GM20000 (cell line): ENCODE data around the gene FMNL3.
"Not testable (repeated sequence)": the region's sequence is repeated elsewhere in the genome, so short reads cannot be mapped to it uniquely, and the experiment has no call there.

ENCODE experiments used
- DNase-seq: peaks from one replicate; pipeline ENCODE4 v3.0.0; 2012; ENCODE audit warnings: low spot score
- CTCF ChIP-seq: IDR thresholded peaks from 2 replicates; pipeline ENCODE4 v1.5.1; 2012; ENCODE audit warnings: mild to moderate bottlenecking, control low read depth; ENCODE audit errors: extremely low read depth, missing control alignments

Gene FMNL3

DNA sequence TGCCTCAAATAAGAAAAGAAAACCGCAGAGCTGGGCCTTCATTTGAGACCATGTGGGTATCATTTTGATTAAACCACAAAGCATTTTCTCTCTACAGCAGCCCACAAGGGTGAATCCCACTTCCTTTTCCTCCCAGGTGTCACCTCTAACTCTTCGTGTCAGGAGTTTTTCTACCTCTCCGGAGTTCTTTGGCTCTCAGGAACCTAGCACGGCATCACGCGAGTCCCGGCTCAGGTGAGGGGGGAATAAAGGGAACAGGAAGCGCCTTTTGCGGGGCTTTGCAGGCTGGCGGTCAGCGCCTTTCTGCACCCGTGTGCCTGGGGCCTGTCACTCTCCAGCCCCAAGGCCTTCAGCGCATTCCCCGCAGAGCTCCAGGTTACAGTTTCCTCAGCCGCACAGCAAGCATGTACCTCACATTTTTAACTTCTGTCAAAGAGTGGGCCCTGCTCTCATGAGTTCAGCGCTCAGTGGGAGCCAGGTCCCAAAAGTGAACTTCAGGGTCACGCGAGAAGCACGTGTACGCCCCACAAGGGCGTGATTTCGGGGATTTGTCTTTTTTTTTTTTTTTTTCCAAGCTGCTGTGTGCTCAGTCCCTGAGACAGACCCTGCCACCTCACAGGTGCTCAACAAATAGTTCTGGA, 84.6 kb downstream of the FMNL3 start:
- TF ChIP-seq CTCF, result no peak
- DNase-seq, result peak; percentile 63

GRCh38 chr12:49621651-49622500, 85.3 kb downstream of the FMNL3 start:
- TF ChIP-seq CTCF, result no peak
- DNase-seq, result no peak

- TF ChIP-seq CTCF, result no peak
- DNase-seq, result no peak
Measured at GRCh38 chr12:49619286-49619685, 87.9 kb downstream of the FMNL3 start.

GRCh38 chr12:49618576-49618975, 88.6 kb downstream of the FMNL3 start:
- no peak for DNase-seq
- no peak for TF ChIP-seq CTCF

DNA sequence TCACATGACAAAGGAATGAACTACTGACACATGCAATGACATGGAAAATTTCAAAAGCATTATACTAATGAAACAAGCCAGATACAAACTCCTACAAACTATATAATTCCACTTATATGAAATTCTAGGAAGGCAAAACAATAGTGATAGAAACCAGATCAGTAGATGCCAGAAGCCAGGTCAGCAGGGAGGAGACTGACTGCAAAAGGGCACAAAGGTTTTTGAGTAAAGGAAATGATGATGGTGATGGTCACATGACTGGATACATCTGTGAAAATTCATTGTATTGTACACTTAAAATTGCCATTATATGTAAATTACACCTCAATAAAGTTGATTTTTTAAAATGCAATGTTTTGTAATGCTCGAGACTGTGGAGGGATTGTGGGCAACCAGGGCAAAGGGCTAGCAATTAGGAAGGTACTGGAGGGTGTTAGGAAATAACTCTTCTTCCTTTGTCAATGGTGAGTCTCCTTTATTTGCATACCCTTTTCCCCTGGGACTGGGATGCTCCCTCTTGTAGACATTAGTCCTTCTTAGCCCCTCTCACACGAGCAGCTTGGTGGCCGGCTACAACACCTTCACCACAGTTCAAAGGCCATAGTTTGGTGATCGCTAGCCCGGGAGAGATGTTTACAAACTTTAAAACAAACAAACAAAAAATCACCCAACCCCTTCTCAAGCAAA, 90.5 kb downstream of the FMNL3 start:
- no peak for DNase-seq
- no peak for TF ChIP-seq CTCF

DNA sequence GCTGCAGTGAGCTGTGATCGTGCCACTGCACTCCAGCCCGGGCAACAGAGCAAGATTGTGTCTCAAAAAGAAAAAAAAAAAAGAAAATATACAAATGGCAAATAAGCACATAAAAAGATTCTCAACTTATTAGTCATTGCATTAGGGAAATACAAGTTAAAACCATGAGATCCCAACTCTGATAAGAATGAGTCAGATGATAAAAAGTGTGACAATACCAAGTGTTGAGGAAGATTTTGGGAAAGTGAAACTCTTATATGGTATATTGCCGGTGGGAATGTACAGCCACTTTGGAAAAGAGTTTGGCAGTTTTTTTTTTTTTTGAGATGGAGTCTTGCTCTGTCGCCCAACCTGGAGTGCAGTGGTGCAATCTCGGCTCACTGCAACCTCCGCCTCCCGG, 91.5 kb downstream of the FMNL3 start:
- DNase-seq, result no peak
- no peak for TF ChIP-seq CTCF

- DNase-seq, result no peak
- no peak for TF ChIP-seq CTCF
Measured at GRCh38 chr12:49612210-49612609, 95.0 kb downstream of the FMNL3 start.

DNA sequence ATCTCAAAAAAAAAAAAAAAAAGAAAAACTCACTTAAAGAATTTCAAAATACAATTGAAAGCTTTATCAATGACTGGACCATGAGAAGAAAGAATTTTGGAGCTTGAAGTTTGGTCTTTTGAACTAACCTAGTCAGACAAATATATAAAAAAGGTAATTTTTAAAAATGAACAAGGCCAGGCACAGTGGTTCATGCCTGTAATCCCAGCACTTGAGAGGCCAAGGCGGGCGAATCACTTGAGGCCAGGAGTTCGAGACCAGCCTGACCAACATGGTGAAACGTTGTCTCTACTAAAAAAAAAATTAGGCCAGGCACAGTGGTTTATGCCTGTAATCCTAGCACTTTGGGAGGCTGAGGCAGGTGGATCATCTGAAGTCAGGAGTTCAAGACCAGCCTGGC, 96.4 kb downstream of the FMNL3 start:
- DNase-seq, result not testable (repeated sequence)
